ENCODE results near the gene OST4.

OST4 gene

DNA sequence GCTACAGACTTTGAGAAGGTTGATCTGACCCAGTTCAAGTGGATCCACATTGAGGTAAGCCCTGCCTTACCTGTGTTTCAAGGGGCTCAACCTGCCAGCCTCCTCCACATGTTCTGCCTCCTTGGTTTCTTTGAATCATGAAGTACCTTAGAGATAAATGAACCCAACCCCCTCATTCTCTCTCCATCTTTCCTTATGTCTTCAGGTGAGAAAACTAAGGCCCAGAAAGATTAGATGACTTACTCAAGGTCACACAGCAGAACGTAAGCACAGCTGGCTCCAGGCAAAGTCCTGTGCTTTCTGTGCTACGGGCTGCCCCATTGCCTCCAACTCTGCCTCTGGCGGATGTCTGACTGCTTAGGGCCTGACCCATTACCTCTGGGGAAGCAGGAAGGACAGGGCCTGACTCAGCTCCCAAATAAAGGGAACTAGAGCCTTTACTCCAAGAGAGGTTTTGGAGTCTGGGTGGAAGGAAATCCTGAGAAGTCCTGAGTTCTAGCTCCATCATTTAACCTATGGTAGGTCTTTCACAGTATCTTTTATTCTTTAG is 25.4 kb upstream of the OST4 start:
- DNase-seq (ENCODE audit: low read depth in 2 of 2): no peak
- H3K4me3 ChIP-seq (replicated peaks in 1 of 2; ENCODE audit: low read depth in 2 of 2, low read length in 2 of 2): no peak overlapping the region
- TF ChIP-seq CTCF (IDR thresholded peaks at IDR 0.05; ENCODE audit: low read depth, low read length): no peak

- no peak overlapping the region for H3K4me3 ChIP-seq (replicated peaks in 1 of 2; ENCODE audit: low read depth in 2 of 2, low read length in 2 of 2)
- no peak for TF ChIP-seq CTCF (IDR thresholded peaks at IDR 0.05; ENCODE audit: low read depth, low read length)
- peak; percentile 70 to 74 for DNase-seq (ENCODE audit: low read depth in 2 of 2)
Observed at GRCh38 chr2:27095745-27096651, 24.5 kb upstream of the OST4 start.

GRCh38 chr2:27095427-27095744 is 23.9 kb upstream of the OST4 start:
- H3K4me3 ChIP-seq (replicated peaks in 1 of 2; ENCODE audit: low read depth in 2 of 2, low read length in 2 of 2): no peak overlapping the region
- TF ChIP-seq CTCF (IDR thresholded peaks at IDR 0.05; ENCODE audit: low read depth, low read length): no peak
- no peak for DNase-seq (ENCODE audit: low read depth in 2 of 2)

- no peak overlapping the region for H3K4me3 ChIP-seq (replicated peaks in 1 of 2; ENCODE audit: low read depth in 2 of 2, low read length in 2 of 2)
- no peak for DNase-seq (ENCODE audit: low read depth in 2 of 2)
- no peak for TF ChIP-seq CTCF (IDR thresholded peaks at IDR 0.05; ENCODE audit: low read depth, low read length)
Observed at GRCh38 chr2:27094353-27094984, 23.0 kb upstream of the OST4 start.

DNA sequence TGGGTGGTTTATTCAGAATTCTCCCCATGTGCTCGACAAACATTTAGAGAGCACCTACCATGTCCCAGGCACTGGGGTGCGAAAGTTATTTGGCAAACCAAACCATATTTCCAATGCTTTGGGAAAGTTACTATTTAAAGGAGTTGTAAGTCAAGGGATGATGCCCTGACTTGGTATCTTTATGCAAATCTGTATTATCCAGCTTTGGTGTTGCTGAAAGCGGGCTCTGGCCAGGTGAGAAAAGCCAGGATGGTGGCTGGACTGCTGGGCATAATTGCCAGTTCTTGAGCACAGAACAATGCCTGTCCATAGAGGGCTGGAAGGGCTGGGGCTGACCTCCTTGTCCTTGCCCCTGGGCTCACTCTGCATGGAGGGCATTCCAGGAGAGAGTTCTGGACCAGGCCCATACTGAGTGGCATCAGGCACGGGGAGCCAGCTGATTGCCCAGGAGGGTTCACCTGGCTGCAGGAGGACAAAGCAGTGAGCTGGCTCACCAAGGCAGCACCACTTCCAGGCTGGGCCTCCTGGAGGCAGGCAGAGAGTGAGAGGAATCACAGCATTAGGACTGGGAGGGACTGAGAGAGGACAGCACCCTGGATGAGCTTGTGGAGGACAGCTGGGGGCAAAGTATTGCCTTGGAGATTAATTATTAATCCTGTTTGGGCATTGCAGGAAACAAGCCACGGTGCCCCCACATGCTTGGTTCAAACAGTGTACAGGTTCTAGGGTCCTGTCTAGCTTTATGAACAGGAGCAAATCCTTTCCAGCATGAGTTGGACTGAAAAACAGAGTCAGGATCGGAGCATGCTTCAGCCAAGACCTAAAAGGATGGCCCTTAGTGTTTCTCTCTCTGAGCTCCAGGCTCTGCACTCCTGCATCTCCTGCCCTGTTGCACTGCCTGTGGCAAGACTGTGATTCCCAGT is 22.2 kb upstream of the OST4 start:
- no peak for DNase-seq (ENCODE audit: low read depth in 2 of 2)
- H3K4me3 ChIP-seq (replicated peaks in 1 of 2; ENCODE audit: low read depth in 2 of 2, low read length in 2 of 2): no peak overlapping the region
- TF ChIP-seq CTCF (IDR thresholded peaks at IDR 0.05; ENCODE audit: low read depth, low read length): no peak

- no peak for DNase-seq (ENCODE audit: low read depth in 2 of 2)
- no peak overlapping the region for H3K4me3 ChIP-seq (replicated peaks in 1 of 2; ENCODE audit: low read depth in 2 of 2, low read length in 2 of 2)
- no peak for TF ChIP-seq CTCF (IDR thresholded peaks at IDR 0.05; ENCODE audit: low read depth, low read length)
Observed at GRCh38 chr2:27092696-27093429, 21.4 kb upstream of the OST4 start.

Measured in cardiac fibroblast (primary cell).